A549 (cell line): ENCODE results near the gene TNC.

Experiments
- CTCF ChIP-seq: fragments of >200 bp; sonication (Bioruptor Twin); formaldehyde crosslinking; IDR thresholded peaks from 3 replicates; pipeline ENCODE4 v1.5.1; 2016
- KDM5A ChIP-seq: fragments of 200-600 bp; sonication (generic); IDR thresholded peaks from 2 replicates; pipeline ENCODE4 v1.6.1; 2016; ENCODE audit warnings: antibody characterized with exemption, mild to moderate bottlenecking
- POLR2A ChIP-seq: IDR thresholded peaks from 2 replicates; pipeline ENCODE4 v1.6.1; 2012; ENCODE audit warnings: mild to moderate bottlenecking, low read length
- ZFP36 ChIP-seq: fragments of 450-650 bp; IDR thresholded peaks from 2 replicates; pipeline ENCODE4 v1.6.1; 2014; ENCODE audit warnings: borderline replicate concordance; ENCODE audit not compliant: partially characterized antibody

- TF ChIP-seq CTCF (no peak), POLR2A (no peak), KDM5A (no peak), ZFP36 (no peak)
Observed at GRCh38 chr9:115042781-115043509, 75.0 kb downstream of the TNC start.
